HG03558 (cell line): ENCODE measurements around the gene PELO.
"Not testable (repeated sequence)": the region's sequence is repeated elsewhere in the genome, so short reads cannot be mapped to it uniquely, and the experiment has no call there.

Experiments
- ATAC-seq: cut with Tn5 transposase; IDR thresholded peaks from one replicate; pipeline ENCODE4 v1.9.1; 2021; ENCODE audit warnings: moderate number of reproducible peaks; ENCODE audit not compliant: unreplicated experiment; ENCODE audit errors: extremely low read depth

Gene PELO, protein sequence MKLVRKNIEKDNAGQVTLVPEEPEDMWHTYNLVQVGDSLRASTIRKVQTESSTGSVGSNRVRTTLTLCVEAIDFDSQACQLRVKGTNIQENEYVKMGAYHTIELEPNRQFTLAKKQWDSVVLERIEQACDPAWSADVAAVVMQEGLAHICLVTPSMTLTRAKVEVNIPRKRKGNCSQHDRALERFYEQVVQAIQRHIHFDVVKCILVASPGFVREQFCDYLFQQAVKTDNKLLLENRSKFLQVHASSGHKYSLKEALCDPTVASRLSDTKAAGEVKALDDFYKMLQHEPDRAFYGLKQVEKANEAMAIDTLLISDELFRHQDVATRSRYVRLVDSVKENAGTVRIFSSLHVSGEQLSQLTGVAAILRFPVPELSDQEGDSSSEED

DNA sequence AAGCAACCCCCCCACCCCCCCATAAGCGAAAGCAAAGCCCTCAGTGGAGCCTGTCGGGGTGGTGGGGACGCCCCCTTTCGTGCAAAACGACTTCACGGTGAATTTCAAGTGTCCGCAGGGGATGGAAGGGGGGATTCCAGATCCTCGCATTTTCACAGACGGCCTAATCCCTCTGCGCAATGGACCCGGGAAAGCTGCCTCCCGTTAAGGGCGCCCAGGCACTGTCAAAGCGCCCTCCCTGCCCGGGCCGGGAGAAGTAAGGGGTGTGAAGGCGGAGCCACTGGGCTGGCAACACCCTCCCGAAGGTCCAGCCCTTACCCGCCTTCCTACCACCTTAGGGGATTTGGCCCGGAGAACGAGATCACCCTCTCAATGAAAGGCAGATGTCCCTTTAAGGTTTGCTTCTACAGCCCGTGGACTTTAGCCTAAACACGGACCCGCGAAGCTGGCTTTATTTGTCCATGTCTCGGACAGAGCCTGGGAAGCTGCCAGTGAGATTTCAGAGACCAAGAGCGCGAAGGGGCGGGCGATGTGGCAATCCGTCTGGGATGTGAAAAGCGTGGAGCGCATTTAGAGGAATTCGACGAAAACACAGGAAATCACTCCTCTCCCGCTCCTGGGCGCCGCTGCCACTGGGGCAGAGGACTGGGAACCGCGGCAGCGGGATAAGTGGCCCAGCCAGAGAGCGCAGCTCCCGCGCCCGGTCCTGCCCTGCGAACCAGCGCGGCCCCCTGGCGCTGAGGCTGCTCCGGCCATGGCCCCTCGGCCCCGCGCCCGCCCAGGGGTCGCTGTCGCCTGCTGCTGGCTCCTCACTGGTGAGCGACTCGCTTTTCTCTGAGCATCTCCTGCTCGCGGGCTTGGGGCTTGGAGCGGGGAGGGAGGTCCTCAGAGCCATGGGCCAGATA is at the start of gene PELO, which contains the start of gene ITGA1:
PELO (plus strand) TSS at position 317 of the 905 bp plus-strand sequence. CDS start 12,479 bp downstream, outside the sequence.
ITGA1 (plus strand) TSS at position 317 of the 905 bp plus-strand sequence; CDS start at position 755, 438 bp downstream.
- no peak for ATAC-seq

DNA sequence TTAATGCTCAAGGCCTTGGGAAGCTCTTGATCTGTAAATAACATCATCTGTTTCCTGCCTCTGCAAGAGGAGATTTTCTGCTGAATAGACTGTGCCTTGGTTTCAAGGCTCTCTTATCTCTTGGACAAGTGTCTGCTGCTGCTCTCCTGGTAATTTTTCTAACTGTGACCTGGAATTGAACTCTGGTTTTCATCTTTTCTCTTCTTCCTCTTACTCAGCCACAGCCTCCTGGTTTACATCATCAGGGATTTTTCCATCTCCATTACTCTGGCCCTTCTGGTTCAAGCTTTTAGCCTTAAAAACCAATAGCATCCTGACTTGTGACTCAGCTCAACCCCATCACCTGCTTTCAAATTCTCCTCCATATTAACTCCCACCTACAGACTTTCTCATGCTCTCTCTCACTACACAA is 49.6 kb upstream of the PELO start:
- peak; percentile 72 for ATAC-seq

DNA sequence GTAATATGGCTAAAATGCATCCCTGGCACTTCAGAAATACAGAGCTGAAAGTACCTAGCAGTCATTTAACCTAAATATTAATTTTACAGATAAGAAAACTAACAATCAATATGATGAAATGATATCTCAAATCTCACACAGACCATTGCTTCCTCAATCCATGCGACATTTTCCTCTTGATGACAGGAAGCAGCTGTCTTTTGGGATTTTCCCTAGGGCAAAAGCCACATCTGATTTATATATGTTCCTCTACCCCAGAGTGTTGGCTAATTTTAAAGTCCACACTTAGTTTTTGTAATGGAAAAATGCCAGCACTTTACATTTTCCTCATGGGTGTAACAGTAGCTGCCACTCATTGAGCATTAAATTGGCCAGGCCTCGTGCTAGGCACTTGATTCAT is 47.7 kb upstream of the PELO start:
- no peak for ATAC-seq

DNA sequence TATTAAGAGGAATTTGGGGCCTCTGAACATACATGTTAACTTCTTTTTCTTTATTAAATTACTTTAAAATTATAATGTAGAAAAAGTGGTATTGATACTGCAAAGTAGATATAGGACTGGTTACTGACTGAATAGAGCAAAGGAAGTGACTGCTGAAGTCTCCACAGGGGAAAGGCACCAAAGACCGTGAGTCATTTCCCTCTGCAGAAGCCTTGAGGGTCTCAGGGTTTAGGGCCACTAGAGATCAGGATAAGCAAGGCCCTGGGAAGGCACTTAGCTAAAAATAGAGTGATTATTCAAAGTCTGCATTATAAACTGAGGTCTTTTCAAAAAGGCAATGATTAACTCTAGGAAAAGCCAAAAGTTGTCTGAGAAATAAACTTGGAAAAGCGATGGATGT is 44.7 kb upstream of the PELO start:
- ATAC-seq: no peak

DNA sequence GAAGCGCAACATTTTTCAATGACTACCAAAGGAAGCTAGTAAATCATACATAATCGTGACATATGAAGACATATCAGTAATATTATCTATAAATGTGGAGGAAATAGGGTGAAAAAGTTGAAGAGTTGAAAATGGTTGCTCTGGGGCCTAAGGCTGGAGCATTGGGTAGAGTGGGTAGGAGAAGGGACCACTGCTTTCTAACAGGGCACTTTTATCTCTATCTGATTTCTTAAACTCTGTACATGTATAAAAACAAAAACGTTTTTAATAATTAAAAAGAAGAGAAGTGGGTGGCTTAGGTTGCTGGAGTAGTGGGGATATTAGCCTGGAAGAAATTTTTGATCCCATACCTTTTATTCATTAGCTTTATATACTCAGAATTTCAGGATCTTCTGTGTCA is 44.2 kb upstream of the PELO start:
- no peak for ATAC-seq

DNA sequence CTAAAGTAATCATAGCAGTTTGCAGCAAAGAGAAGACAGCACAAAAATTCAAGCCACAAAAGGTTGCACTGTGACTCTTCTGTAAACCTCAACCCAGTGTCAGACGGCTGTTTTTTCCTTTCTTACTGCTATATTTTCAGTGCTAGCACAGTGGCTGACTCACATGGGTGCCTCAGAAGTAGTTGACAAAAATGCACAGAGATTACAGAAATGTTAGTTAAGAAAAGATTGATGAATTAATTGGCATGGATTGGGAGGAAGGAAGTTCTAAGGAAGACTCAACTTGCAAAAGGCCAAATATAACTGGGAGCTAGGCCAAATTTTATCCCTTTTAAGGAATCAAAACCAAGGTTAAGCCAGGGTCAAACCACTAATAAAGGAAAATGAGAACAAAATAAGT is 43.7 kb upstream of the PELO start:
- peak; percentile 43 for ATAC-seq

DNA sequence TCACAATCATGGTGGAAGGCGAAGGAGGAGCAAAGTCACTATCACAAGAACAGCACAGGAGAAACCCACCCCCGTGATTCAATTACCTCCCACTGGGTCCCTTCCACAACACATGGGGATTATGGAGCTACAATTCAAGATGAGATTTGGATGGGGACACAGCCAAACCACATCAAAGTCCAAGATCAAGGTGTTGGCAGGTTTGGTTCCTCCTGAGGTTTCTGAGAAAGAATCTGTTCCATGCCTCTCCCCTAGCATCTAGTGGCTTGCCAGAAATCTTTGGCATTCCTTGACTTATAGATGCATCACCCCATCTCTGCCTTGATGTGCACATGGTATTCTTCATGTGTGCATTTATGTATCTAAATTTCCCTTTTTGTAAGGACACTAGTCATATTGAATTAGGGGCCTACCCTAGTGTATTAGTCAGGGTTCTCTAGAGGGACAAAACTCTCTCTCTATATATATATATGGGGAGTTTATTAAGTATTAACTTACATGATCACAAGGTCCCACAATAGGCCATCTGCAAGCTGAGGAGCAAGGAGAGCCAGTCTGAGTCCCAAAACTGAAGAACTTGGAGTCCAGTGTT is 42.8 kb upstream of the PELO start:
- ATAC-seq: not testable (repeated sequence)

DNA sequence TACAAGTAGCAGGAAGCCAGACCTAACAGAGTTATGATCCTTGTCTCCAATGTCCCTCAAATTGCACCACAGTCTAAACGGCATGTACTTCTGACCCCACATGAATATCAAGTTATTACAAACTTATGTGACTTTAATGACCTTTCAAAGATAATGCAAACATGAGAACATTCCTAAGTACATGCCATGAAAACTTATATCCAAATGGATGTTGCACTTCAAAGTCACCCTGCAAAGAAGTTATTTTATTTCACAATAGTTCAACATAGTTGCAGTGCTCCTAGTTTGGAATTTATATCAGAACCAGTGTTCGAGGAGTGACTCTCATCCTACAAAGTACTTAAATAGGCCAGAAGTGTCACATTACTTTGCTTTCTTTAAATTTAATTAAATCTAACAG is 41.2 kb upstream of the PELO start:
- ATAC-seq: no peak

DNA sequence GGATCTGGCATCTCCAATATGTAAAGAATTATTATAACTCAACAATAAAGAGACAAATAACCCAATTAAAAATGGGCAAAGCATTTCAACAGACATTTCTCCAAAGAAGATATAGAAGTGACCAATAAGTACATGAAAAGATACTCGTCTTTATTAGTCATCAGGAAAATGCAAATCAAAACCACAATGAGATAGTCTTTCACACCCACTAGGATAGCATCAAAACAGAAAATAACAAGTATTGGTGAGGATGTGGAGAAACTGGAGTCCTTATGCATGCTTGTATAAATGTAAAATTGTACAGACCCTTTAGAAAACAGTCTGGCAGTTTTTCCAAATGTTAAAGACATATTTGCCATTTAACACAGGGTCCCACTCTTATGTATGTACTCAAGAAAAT is 39.1 kb upstream of the PELO start:
- ATAC-seq: no peak

DNA sequence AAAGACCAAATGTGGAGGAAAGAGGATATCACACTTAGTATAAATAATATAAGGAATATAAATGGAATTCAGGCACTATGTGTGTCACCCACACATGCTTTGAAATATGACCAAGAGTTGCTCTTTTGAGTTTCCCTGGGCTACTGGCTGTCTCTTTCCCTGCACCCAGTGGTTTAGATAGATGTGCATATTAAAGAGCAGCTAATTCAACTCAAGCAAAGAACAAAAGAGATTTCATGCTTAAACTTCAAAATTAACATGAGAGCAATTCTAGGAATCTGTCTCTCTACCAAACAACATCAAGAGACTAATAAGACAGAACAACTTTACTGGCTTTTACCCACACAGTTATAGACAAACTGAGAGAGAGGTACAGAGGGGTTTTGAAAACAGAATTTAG is 38.0 kb upstream of the PELO start:
- ATAC-seq: no peak

DNA sequence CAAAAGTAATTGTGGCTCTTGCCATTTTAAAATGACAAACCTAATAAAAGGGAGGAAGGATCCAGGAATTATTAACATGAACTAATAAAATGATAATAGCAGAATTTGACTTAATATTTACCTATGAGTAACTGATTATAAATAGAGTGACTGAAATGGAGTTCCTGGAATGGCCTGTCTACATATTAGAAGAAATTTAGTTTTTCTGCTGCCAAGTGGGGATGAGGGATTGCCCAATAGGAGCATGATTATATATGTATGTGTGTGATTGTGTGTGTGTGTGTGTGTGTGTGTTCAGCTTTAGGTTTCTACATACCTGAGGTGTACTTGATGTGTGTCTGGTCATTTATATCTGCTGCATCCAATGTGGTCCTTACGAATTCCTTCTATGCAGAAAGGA is 36.6 kb upstream of the PELO start:
- ATAC-seq: no peak

DNA sequence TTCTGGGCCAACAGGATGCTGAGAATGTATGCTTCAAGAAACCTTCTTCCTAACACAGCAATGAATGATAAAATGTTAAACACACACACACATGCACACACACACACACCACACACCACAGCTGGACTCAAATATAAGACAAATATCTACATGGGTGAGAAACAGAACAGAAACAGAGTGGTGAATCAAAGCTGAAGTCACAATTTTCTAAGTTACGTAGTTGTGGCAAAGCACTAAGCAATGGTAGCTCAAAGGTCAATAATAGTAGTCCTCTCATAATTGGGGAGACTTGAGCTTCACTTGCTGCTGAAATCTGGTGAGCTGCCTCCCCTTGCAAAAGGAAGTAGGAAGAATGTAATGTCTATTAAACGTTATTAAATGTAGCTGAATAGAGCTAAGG is 33.7 kb upstream of the PELO start:
- no peak for ATAC-seq

DNA sequence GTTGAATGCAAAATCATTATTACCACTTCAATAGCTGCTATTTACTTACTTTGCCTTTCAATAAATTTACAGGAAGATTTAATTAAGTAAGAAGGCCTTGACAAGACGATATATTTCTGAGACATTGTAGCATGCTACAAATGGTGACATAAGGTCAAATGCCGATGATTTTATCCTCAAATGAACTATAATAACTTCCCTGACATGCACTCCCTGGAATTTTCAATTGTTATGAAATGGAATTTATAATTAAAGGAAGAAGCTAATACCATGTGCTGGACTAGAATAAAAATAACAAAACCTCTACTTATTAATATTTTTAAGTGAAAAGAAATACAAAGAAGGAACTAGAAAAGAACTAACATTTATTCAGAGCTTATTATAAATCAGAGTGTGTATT is 30.2 kb upstream of the PELO start:
- ATAC-seq: no peak

DNA sequence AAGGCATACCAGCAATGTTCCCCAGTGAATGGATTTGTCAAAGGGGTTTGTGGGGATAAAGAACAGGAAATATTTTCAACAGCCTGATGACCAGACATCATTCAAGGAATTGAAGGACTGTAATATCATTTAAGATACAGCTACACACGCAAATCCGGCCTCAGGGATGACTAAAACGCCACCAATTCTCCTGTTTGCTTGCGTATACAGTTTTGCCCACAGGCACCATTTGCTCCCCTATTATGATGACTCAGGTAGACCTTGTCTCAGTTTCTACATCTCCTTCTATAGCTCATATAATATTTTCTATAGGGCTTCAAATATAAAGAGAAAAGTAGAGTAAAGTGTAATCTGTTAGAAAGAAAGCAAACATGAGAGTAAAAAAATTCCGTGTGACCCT is 29.7 kb upstream of the PELO start:
- no peak for ATAC-seq

DNA sequence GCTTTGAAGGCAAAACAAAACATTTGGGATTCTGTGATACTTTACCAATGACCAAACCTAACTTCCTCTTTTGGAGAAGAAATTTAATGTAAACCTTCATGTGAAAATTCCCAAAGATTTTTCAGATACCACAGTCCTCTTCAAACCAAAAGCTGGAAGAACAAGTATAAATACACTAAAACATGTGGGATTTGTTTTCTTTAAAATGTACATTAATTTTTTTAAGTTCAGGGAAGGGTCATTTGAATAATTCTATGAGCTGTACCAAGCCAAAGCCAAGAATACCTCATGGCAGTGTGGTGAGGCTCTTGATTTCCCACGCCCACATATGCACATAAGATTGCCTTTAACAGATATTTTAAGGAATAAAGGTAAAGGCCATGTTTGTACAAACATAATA is 28.4 kb upstream of the PELO start:
- no peak for ATAC-seq

DNA sequence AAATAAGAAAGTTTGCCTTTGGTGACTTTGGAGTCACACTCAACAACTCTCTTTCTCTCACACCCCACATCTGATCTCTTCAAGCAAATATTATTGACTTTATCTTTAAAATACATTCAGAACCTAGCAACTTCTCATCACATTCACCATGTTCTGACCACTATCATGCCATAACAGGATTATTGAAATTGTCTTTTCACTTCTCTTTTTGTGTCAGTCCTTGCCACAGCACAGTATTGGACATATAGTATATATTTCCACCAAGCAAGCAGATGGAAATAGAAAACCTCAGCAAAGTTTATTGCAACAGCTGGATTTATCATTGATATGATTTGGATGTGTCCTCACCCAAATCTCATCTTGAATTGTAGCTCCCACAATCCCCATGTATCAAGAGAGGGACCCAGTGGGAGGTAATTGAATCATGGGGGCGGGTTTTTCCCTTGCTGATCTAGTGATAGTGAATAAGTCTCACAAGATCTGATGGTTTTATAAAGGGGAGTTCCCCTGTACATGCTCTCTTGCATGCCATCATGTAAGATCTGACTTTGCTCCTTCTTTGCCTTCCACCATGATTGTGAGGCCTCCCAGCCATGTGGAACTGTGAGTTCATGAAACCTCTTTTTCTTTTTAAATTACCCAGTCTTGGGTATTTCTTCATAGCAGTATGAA is 26.9 kb upstream of the PELO start:
- ATAC-seq: no peak

DNA sequence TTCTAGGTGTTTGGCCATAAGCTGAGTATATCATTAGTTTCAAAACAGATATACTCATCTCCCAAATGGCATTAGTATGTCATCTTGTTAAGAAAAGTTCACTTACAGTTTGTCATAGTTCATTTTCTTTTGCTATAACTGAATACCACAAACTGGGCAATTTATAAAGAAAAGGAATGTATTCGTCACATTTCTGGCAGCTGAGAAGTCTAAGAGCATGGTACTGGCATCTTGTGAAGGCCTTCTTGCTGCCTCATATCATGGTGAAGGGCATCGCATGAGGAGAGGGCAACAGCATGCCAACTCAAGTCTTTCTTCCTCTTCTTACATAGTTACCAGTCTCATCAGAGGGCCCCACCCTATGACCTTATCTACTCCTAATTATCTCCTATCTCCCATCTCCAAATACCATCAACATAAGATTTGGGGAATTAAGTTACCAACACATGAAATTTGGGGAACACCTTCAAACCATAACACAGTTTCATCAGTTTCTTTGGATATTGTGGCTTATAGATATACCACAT is 20.4 kb upstream of the PELO start:
- ATAC-seq: no peak

DNA sequence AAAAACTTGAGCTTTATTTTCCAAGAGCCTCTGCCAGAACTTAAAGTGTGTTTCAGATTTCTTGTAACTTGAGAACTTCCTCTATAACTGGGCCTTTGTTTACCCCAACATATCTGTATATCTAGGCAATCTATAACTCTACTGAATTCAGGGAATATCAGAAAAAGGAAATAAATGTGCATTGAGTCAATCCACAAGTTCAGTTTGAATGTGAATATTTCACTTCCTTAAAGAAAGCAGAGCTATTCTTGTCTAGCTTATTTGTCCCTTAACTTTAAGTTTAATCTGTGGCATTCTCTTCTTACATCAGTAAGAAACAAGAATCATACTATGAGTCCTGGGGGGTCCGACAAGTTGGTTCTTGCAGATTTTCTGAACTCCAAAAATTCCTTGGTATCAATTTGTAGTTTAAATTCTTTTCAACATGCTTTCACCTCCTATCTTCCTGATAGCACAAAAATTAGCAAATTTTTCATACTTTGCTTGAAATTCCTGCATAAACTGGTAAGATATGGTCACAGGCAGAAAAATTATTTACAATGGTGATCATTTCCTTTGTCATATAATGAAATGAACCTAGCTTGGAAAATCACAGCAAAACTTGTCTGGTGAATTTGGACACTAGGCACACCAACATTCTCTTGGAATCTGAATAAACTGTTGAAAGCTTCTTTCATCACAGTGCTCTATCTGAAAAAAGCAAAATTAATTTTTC is 19.8 kb upstream of the PELO start:
- ATAC-seq: peak; percentile 37

DNA sequence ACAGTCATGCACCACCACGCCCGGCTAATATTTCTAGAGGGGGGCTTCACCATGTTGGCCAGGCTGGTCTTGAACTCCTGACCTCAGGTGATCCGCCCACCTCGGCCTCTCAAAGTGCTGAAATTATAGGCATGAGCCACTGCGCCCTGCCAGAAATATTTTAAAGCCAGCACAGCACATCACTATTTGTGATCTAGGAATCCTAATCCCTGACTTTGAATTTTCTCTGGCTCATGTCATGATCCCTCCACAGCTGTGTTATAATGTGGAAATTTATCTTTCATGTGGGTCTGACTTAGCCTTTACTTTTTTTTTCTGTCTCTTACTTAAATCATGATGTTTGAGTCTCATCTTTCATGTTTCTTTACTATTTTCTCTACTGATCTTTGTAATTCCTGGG is 18.7 kb upstream of the PELO start:
- ATAC-seq: no peak
